BE2C (cell line): ENCODE measurements around the gene STK40.

Experiments used
- DNase-seq: peaks from one replicate; pipeline ENCODE4 v3.0.0-alpha.2; 2020
- H3K27me3 ChIP-seq: fragments of 250-450 bp; sonication (Bioruptor Pico); 2 replicates; pipeline ENCODE4 v1.5.1; 2020; ENCODE audit warnings: mild to moderate bottlenecking
- H3K36me3 ChIP-seq: fragments of 250-450 bp; sonication (Bioruptor Pico); 2 replicates; pipeline ENCODE4 v1.5.1; 2020; ENCODE audit warnings: mild to moderate bottlenecking
- H3K4me1 ChIP-seq: fragments of 250-450 bp; sonication (Bioruptor Pico); 2 replicates; pipeline ENCODE4 v1.5.1; 2020
- H3K4me3 ChIP-seq: 2 replicates; pipeline ENCODE4 v1.5.1; 2011; ENCODE audit warnings: low read depth, low read length
- H3K9me3 ChIP-seq: fragments of 250-450 bp; sonication (Bioruptor Pico); 2 replicates; pipeline ENCODE4 v1.5.1; 2020
- CTCF ChIP-seq: IDR thresholded peaks from 2 replicates; pipeline ENCODE4 v1.5.1; 2012; ENCODE audit warnings: mild to moderate bottlenecking, low read depth, low read length

STK40 gene

GRCh38 chr1:36366091-36366661 lies 19.5 kb downstream of the STK40 start:
- Histone ChIP-seq H3K4me1 (peaks cover 6% of the 10 kb centered on the region; the same call in 1 of the 2 replicates), H3K27me3 (no peaks in the 10 kb centered on the region), H3K4me3 (peak overlapping the region; percentile 36), H3K36me3 (no peaks in the 10 kb centered on the region; the same call in 1 of the 2 replicates), H3K9me3 (no peaks in the 10 kb centered on the region)
- peak; percentile 88 for DNase-seq
- TF ChIP-seq CTCF = peak; percentile 40

GRCh38 chr1:36365381-36365780 lies 20.3 kb downstream of the STK40 start:
- H3K36me3 ChIP-seq = no peaks in the 10 kb centered on the region; the same call in 1 of the 2 replicates
- TF ChIP-seq CTCF = no peak
- H3K4me1 ChIP-seq = peaks cover 6% of the 10 kb centered on the region; the same call in 1 of the 2 replicates
- no peaks in the 10 kb centered on the region for H3K27me3 ChIP-seq
- no peak for DNase-seq
- H3K9me3 ChIP-seq = no peaks in the 10 kb centered on the region
- H3K4me3 ChIP-seq = no peak overlapping the region; the same call in 1 of the 2 replicates

GRCh38 chr1:36359911-36360550 lies 25.7 kb downstream of the STK40 start:
- Histone ChIP-seq H3K27me3 (no peaks in the 10 kb centered on the region), H3K36me3 (no peaks in the 10 kb centered on the region), H3K9me3 (no peaks in the 10 kb centered on the region), H3K4me1 (no peaks in the 10 kb centered on the region), H3K4me3 (no peak overlapping the region)
- no peak for DNase-seq
- TF ChIP-seq CTCF = no peak

- Histone ChIP-seq H3K36me3 (no peaks in the 10 kb centered on the region), H3K9me3 (no peaks in the 10 kb centered on the region), H3K4me3 (no peak overlapping the region), H3K27me3 (no peaks in the 10 kb centered on the region), H3K4me1 (no peaks in the 10 kb centered on the region)
- DNase-seq = no peak
- TF ChIP-seq CTCF = no peak
These were observed 26.3 kb downstream of the STK40 start for GRCh38 chr1:36359383-36359782.

GRCh38 chr1:36358514-36359084 lies 27.1 kb downstream of the STK40 start:
- DNase-seq = no peak
- no peaks in the 10 kb centered on the region for H3K9me3 ChIP-seq
- H3K36me3 ChIP-seq = no peaks in the 10 kb centered on the region
- no peak for TF ChIP-seq CTCF
- H3K4me3 ChIP-seq = no peak overlapping the region
- no peaks in the 10 kb centered on the region for H3K27me3 ChIP-seq
- H3K4me1 ChIP-seq = no peaks in the 10 kb centered on the region

- no peak overlapping the region for H3K4me3 ChIP-seq
- TF ChIP-seq CTCF = no peak
- H3K4me1 ChIP-seq = peaks cover 9% of the 10 kb centered on the region
- no peak for DNase-seq
- no peaks in the 10 kb centered on the region for H3K9me3 ChIP-seq
- no peaks in the 10 kb centered on the region for H3K27me3 ChIP-seq
- no peaks in the 10 kb centered on the region for H3K36me3 ChIP-seq
These were observed 29.9 kb downstream of the STK40 start for GRCh38 chr1:36355811-36356210.
